ENCODE data around the gene PREB. TPM values are rescaled to one million over a fixed set of nuclear protein-coding genes. Genes with fewer than 3 reads are reported as not detected.

Gene PREB
- total RNA-seq, 6 experiments from 2014 or later, result 43.4 to 50.7 (median 46.4) TPM

DNA sequence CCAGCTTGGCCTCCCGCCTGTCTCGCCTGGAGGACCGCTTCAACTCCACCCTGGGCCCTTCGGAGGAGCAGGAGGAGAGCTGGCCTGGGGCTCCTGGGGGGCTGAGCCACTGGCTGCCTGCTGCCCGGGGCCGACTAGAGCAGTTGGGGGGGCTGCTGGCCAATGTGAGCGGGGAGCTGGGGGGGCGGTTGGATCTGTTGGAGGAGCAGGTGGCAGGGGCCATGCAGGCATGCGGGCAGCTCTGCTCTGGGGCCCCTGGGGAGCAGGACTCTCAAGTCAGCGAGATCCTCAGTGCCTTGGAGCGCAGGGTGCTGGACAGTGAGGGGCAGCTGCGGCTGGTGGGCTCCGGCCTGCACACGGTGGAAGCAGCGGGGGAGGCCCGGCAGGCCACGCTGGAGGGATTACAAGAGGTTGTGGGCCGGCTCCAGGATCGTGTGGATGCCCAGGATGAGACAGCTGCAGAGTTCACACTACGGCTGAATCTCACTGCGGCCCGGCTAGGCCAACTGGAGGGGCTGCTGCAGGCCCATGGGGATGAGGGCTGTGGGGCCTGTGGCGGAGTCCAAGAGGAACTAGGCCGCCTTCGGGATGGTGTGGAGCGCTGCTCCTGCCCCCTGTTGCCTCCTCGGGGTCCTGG is 51.5 kb downstream of the PREB start:
- Mint-ChIP-seq H3K27ac (no peak overlapping the region), H3K27me3 (ENCODE audit: insufficient read depth) (peaks cover 3% of the 10 kb centered on the region), H3K4me3 (no peak overlapping the region), H3K9me3 (no peaks in the 10 kb centered on the region), H3K36me3 (ENCODE audit: low read depth) (peaks cover 12% of the 10 kb centered on the region; the same call in 1 of the 2 replicates), H3K4me1 (ENCODE audit: low read depth) (peaks cover 46% of the 10 kb centered on the region)
- no peak for DNase-seq
- TF ChIP-seq, protein P1, sequence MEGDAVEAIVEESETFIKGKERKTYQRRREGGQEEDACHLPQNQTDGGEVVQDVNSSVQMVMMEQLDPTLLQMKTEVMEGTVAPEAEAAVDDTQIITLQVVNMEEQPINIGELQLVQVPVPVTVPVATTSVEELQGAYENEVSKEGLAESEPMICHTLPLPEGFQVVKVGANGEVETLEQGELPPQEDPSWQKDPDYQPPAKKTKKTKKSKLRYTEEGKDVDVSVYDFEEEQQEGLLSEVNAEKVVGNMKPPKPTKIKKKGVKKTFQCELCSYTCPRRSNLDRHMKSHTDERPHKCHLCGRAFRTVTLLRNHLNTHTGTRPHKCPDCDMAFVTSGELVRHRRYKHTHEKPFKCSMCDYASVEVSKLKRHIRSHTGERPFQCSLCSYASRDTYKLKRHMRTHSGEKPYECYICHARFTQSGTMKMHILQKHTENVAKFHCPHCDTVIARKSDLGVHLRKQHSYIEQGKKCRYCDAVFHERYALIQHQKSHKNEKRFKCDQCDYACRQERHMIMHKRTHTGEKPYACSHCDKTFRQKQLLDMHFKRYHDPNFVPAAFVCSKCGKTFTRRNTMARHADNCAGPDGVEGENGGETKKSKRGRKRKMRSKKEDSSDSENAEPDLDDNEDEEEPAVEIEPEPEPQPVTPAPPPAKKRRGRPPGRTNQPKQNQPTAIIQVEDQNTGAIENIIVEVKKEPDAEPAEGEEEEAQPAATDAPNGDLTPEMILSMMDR (IDR thresholded peaks at IDR 0.05), result no peak

DNA sequence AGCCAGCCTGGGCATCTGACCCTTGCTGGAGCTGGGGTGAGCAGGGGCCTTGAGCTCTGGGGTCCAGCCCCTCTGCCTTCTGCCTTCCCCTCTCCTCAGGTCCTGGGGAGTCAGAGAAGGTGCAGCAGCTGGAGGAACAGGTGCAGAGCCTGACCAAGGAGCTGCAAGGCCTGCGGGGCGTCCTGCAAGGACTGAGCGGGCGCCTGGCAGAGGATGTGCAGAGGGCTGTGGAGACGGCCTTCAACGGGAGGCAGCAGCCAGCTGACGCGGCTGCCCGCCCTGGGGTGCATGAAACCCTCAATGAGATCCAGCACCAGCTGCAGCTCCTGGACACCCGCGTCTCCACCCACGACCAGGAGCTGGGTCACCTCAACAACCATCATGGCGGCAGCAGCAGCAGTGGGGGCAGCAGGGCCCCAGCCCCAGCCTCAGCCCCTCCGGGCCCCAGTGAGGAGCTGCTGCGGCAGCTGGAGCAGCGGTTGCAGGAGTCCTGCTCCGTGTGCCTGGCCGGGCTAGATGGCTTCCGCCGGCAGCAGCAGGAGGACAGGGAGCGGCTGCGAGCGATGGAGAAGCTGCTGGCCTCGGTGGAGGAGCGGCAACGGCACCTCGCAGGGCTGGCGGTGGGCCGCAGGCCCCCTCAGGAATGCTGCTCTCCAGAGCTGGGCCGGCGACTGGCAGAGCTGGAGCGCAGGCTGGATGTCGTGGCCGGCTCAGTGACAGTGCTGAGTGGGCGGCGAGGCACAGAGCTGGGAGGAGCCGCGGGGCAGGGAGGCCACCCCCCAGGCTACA is 52.3 kb downstream of the PREB start:
- no peak for DNase-seq
- H3K36me3 Mint-ChIP-seq (ENCODE audit: low read depth), result peaks cover 12% of the 10 kb centered on the region; the same call in 1 of the 2 replicates
- H3K27me3 Mint-ChIP-seq (ENCODE audit: insufficient read depth), result peaks cover 2% of the 10 kb centered on the region; the same call in 1 of the 2 replicates
- H3K4me1 Mint-ChIP-seq (ENCODE audit: low read depth), result peaks cover 51% of the 10 kb centered on the region
- no peak overlapping the region for H3K4me3 Mint-ChIP-seq
- TF ChIP-seq, protein P1 (IDR thresholded peaks at IDR 0.05), result no peak
- no peak overlapping the region for H3K27ac Mint-ChIP-seq
- no peaks in the 10 kb centered on the region for H3K9me3 Mint-ChIP-seq

Other genes with a start within 250 kb of the PREB start
- 10 to 100 TPM; 17.0 to 20.4 (median 17.7) TPM for gene MAPRE3, start 164.0 kb downstream of the PREB start, total RNA-seq (2021; fragmentation: NEBNext Ultra II Directional; extraction: Animal tissue kit (Norgen Biotek cat#: 25700))
- 100 to 1,000 TPM; 119 to 162 (median 144) TPM for gene TMEM214, start 101.7 kb downstream of the PREB start, total RNA-seq (2021; fragmentation: NEBNext Ultra II Directional; extraction: Animal tissue kit (Norgen Biotek cat#: 25700))
- 10 to 100 TPM; 23.5 to 31.4 (median 28.6) TPM for gene AGBL5, start 83.0 kb downstream of the PREB start, total RNA-seq (2021; fragmentation: NEBNext Ultra II Directional; extraction: Animal tissue kit (Norgen Biotek cat#: 25700))
- 100 to 1,000 TPM; 500 to 565 (median 548) TPM for gene OST4, start 63.0 kb downstream of the PREB start, total RNA-seq (2021; fragmentation: NEBNext Ultra II Directional; extraction: Animal tissue kit (Norgen Biotek cat#: 25700))
- gene EMILIN1, start 56.0 kb downstream of the PREB start, total RNA-seq (2021; fragmentation: NEBNext Ultra II Directional; extraction: Animal tissue kit (Norgen Biotek cat#: 25700)), result 100 to 1,000 TPM; 144 to 208 (median 183) TPM
- gene KHK, start 47.9 kb downstream of the PREB start, total RNA-seq (2021; fragmentation: NEBNext Ultra II Directional; extraction: Animal tissue kit (Norgen Biotek cat#: 25700)), result 1 to 10 TPM; 1.0 to 1.7 (median 1.6) TPM
- gene CGREF1, start 15.5 kb downstream of the PREB start, total RNA-seq (2021; fragmentation: NEBNext Ultra II Directional; extraction: Animal tissue kit (Norgen Biotek cat#: 25700)), result under 1 TPM in 1 of 6 experiments, not detected in 5; 0.12 TPM
- gene ABHD1, start 10.8 kb downstream of the PREB start, total RNA-seq (2021; fragmentation: NEBNext Ultra II Directional; extraction: Animal tissue kit (Norgen Biotek cat#: 25700)), result not detected
- not detected for gene PRR30, start 4.8 kb upstream of the PREB start, total RNA-seq (2021; fragmentation: NEBNext Ultra II Directional; extraction: Animal tissue kit (Norgen Biotek cat#: 25700))
- gene TCF23, start 14.4 kb upstream of the PREB start, total RNA-seq (2021; fragmentation: NEBNext Ultra II Directional; extraction: Animal tissue kit (Norgen Biotek cat#: 25700)), result not detected
- gene ATRAID, start 77.4 kb upstream of the PREB start, total RNA-seq (2021; fragmentation: NEBNext Ultra II Directional; extraction: Animal tissue kit (Norgen Biotek cat#: 25700)), result 100 to 1,000 TPM in 5 of 6 experiments, 10 to 100 TPM in 1; 98.8 to 123 (median 116) TPM
- gene SLC5A6, start 77.6 kb upstream of the PREB start, total RNA-seq (2021; fragmentation: NEBNext Ultra II Directional; extraction: Animal tissue kit (Norgen Biotek cat#: 25700)), result 10 to 100 TPM; 23.6 to 32.6 (median 25.5) TPM
- gene CAD, start 82.7 kb upstream of the PREB start, total RNA-seq (2021; fragmentation: NEBNext Ultra II Directional; extraction: Animal tissue kit (Norgen Biotek cat#: 25700)), result 10 to 100 TPM; 38.3 to 46.9 (median 42.8) TPM
- gene SLC30A3, start 128.4 kb upstream of the PREB start, total RNA-seq (2021; fragmentation: NEBNext Ultra II Directional; extraction: Animal tissue kit (Norgen Biotek cat#: 25700)), result not detected
- not detected for gene DNAJC5G, start 140.8 kb upstream of the PREB start, total RNA-seq (2021; fragmentation: NEBNext Ultra II Directional; extraction: Animal tissue kit (Norgen Biotek cat#: 25700))
- gene TRIM54, start 147.8 kb upstream of the PREB start, total RNA-seq (2021; fragmentation: NEBNext Ultra II Directional; extraction: Animal tissue kit (Norgen Biotek cat#: 25700)), result not detected
- gene UCN, start 173.8 kb upstream of the PREB start, total RNA-seq (2021; fragmentation: NEBNext Ultra II Directional; extraction: Animal tissue kit (Norgen Biotek cat#: 25700)), result under 1 TPM; 0.46 to 0.88 (median 0.73) TPM
- 10 to 100 TPM; 72.5 to 89.8 (median 83.5) TPM for gene MPV17, start 188.5 kb upstream of the PREB start, total RNA-seq (2021; fragmentation: NEBNext Ultra II Directional; extraction: Animal tissue kit (Norgen Biotek cat#: 25700))
- gene GTF3C2, start 222.1 kb upstream of the PREB start, total RNA-seq (2021; fragmentation: NEBNext Ultra II Directional; extraction: Animal tissue kit (Norgen Biotek cat#: 25700)), result 10 to 100 TPM; 42.9 to 53.0 (median 48.4) TPM
- 10 to 100 TPM; 44.5 to 48.4 (median 45.8) TPM for gene EIF2B4, start 235.7 kb upstream of the PREB start, total RNA-seq (2021; fragmentation: NEBNext Ultra II Directional; extraction: Animal tissue kit (Norgen Biotek cat#: 25700))
- gene SNX17, start 236.0 kb upstream of the PREB start, total RNA-seq (2021; fragmentation: NEBNext Ultra II Directional; extraction: Animal tissue kit (Norgen Biotek cat#: 25700)), result 100 to 1,000 TPM; 140 to 160 (median 150) TPM
- 10 to 100 TPM; 11.9 to 15.3 (median 12.8) TPM for gene ZNF513, start 246.1 kb upstream of the PREB start, total RNA-seq (2021; fragmentation: NEBNext Ultra II Directional; extraction: Animal tissue kit (Norgen Biotek cat#: 25700))